ENCODE results near the gene SCRN1. TPM values are rescaled to one million over a fixed set of nuclear protein-coding genes. Genes with fewer than 3 reads are reported as not detected.

Gene SCRN1
- polyA plus RNA-seq, 1 experiment = 81.4 TPM

DNA sequence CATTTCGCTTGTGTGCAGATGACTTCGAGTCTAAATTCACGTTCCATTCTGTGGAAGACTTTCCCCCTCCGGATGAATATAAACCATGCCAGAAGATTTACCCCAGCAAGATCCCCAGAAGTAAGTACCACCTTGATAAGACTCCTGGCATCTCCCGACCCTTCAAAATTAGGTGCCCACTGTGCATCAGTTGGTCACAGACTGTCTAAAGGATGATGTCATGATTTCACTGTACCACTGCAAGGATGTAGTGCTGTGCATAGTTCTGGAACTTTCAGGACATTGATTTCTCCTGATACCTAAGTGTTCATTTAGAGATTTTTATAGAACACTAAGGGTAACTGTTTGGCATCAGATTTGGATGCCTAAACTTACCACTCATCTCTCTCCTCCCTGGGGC is 100.3 kb downstream of the SCRN1 start:
- no peaks in the 10 kb centered on the region for H3K36me3 ChIP-seq (ENCODE audit: control insufficient read depth, insufficient read depth, low read length)
- TF ChIP-seq, protein P1, sequence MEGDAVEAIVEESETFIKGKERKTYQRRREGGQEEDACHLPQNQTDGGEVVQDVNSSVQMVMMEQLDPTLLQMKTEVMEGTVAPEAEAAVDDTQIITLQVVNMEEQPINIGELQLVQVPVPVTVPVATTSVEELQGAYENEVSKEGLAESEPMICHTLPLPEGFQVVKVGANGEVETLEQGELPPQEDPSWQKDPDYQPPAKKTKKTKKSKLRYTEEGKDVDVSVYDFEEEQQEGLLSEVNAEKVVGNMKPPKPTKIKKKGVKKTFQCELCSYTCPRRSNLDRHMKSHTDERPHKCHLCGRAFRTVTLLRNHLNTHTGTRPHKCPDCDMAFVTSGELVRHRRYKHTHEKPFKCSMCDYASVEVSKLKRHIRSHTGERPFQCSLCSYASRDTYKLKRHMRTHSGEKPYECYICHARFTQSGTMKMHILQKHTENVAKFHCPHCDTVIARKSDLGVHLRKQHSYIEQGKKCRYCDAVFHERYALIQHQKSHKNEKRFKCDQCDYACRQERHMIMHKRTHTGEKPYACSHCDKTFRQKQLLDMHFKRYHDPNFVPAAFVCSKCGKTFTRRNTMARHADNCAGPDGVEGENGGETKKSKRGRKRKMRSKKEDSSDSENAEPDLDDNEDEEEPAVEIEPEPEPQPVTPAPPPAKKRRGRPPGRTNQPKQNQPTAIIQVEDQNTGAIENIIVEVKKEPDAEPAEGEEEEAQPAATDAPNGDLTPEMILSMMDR (IDR thresholded peaks at IDR 0.05; ENCODE audit: insufficient read depth, low read depth, low read length) = no peak
- H3K4me3 ChIP-seq (ENCODE audit: low read depth, low read length) = no peak overlapping the region
- no peak for DNase-seq (ENCODE audit: low read depth)
- ChIA-PET CTCF (no interaction called here), POLR2A (no interaction called here)
- H3K27me3 ChIP-seq (ENCODE audit: control insufficient read depth, insufficient read depth, low read length) = peaks cover 12% of the 10 kb centered on the region

DNA sequence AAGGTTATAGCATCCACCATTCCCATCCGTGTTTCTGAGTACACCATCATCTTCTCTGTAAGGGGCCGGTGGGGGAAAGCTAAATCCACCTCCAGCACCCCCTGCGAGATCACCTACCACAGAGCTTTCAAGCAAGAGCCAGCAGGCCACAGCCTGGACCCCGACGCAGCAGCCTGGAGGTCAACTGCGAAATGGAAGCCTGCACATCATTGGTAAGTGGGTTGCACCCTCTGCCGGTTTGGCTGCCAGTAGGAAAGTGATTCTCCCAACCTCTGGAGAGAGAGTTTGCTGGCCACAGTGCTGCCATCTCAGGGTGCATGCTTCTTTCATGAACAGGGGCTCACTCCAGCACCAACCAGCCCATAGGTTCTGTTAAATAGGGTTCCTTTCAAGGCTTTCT is 101.6 kb downstream of the SCRN1 start:
- DNase-seq (ENCODE audit: low read depth) = no peak
- Histone ChIP-seq H3K36me3 (ENCODE audit: control insufficient read depth, insufficient read depth, low read length) (no peaks in the 10 kb centered on the region), H3K4me3 (ENCODE audit: low read depth, low read length) (no peak overlapping the region), H3K27me3 (ENCODE audit: control insufficient read depth, insufficient read depth, low read length) (peaks cover 12% of the 10 kb centered on the region)
- CTCF ChIA-PET = interaction anchor here (1.0 kb wide), 1 partner anchor 10 kb away, joined by 3 read pairs; no protein-coding TSS in a partner anchor
- POLR2A ChIA-PET = no interaction called here
- TF ChIP-seq, protein P1 (IDR thresholded peaks at IDR 0.05; ENCODE audit: insufficient read depth, low read depth, low read length) = no peak

DNA sequence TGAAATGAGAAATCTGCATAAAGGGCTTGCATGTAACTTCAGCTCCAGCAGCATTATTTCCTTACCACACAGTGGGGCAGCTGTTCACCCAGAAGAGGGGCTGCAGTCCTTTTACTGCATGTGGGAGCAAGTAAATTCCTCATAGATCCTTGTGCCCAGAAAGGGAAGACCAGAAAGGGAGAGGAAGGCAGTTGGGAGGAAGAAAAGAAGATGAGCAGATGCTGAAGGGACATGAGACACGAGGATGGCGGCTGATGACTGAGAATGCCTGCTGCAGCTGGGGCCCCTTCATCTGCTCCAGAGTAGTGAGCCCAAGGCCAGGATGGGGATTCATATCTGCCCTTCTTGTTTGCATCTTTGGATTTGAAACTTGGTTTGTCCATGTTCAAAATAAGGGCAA is 102.8 kb downstream of the SCRN1 start:
- Histone ChIP-seq H3K4me3 (ENCODE audit: low read depth, low read length) (no peak overlapping the region), H3K27me3 (ENCODE audit: control insufficient read depth, insufficient read depth, low read length) (peaks cover 10% of the 10 kb centered on the region), H3K36me3 (ENCODE audit: control insufficient read depth, insufficient read depth, low read length) (no peaks in the 10 kb centered on the region)
- TF ChIP-seq, protein P1 (IDR thresholded peaks at IDR 0.05; ENCODE audit: insufficient read depth, low read depth, low read length) = no peak
- DNase-seq (ENCODE audit: low read depth) = no peak
- ChIA-PET CTCF (no interaction called here), POLR2A (no interaction called here)

DNA sequence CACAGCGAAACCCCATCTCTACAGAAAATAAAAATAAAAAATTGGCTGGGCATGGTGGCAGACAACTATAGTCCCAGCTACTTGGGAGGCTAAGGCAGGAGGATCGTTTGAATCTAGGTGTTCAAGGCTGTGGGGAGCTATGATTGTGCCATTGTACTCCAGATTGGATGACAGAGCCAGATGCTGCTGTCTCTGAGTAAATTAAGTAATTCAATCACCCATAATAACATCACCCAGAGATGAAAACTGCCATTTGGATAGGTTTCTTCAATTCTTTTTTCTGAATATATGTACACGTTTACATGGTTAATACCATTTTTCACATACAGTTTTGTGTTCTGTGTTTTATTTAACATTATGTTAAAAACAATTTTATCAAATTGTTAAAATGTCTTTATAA is 104.0 kb downstream of the SCRN1 start:
- CTCF ChIA-PET = interaction anchor here (1.2 to 1.4 kb wide), 2 partner anchors 14 to 30 kb away, joined by 3 read pairs; no protein-coding TSS in a partner anchor
- POLR2A ChIA-PET = no interaction called here
- Histone ChIP-seq H3K4me3 (ENCODE audit: low read depth, low read length) (no peak overlapping the region), H3K27me3 (ENCODE audit: control insufficient read depth, insufficient read depth, low read length) (peaks cover 10% of the 10 kb centered on the region), H3K36me3 (ENCODE audit: control insufficient read depth, insufficient read depth, low read length) (no peaks in the 10 kb centered on the region)
- no peak for DNase-seq (ENCODE audit: low read depth)
- TF ChIP-seq, protein P1 (IDR thresholded peaks at IDR 0.05; ENCODE audit: insufficient read depth, low read depth, low read length) = no peak

DNA sequence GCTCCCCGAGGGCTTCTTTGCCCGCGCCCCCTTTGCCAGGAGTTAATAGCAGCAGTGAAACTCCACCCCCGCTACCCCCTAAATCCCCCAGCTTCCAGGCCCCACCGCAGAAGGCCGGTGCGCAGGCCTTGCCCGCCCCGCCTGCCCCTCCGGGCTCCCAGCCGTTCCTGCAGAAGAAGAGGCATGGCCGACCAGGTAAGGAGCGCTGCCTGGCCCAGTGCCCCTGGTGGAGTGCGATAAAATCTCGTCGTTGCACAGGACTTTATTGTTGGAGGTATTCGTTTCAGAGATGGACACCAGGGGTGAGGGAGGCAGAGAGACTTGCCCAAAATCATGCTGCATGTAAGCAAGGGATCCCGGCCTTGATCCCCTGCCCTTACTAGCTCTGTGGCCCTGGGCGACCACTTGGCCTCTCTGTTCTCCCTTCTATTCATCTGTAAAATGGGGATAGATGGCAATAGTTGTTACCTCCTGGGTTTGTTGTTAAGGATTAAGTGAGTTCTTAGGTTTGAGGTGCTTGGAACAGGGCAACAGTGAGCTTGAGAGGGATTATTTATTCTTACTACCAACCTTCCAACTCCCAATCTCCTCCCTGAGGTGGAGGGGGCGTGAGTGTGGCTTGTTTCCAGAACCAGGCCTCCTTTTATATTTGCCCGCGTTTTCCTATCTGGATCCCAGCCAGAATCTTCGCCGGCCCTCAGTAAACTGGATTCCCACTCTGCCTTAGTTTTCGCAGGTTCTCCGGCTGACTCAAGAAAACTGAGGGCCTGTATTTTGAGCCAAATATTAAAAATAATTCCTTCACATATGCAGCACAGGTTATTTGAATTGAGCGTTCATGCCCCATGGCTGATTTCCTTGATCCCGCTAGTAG is 105.0 kb downstream of the SCRN1 start:
- Histone ChIP-seq H3K27me3 (ENCODE audit: control insufficient read depth, insufficient read depth, low read length) (peaks cover 10% of the 10 kb centered on the region), H3K4me3 (ENCODE audit: low read depth, low read length) (no peak overlapping the region), H3K36me3 (ENCODE audit: control insufficient read depth, insufficient read depth, low read length) (no peaks in the 10 kb centered on the region)
- ChIA-PET CTCF (interaction anchor here (1.0 to 1.4 kb wide), 3 partner anchors 13 to 190 kb away, joined by 3 to 4 read pairs (median 3); no protein-coding TSS in a partner anchor), POLR2A (interaction anchor here (0.7 kb wide), 1 partner anchor 523 kb away, joined by 6 read pairs; no protein-coding TSS in a partner anchor)
- TF ChIP-seq, protein P1 (IDR thresholded peaks at IDR 0.05; ENCODE audit: insufficient read depth, low read depth, low read length) = no peak
- no peak for DNase-seq (ENCODE audit: low read depth)
